HG03135 (cell line): ENCODE measurements around the gene RNASE4.
"Not testable (repeated sequence)": the region's sequence is repeated elsewhere in the genome, so short reads cannot be mapped to it uniquely, and the experiment has no call there.

Source experiments
- ATAC-seq: cut with Tn5 transposase; IDR thresholded peaks from one replicate; pipeline ENCODE4 v1.9.1; 2021; ENCODE audit warnings: mild to moderate bottlenecking, moderate library complexity; ENCODE audit not compliant: unreplicated experiment

Gene RNASE4

GRCh38 chr14:20697273-20698017, 13.1 kb downstream of the RNASE4 start:
- no peak for ATAC-seq

GRCh38 chr14:20698018-20698329, 13.6 kb downstream of the RNASE4 start:
- no peak for ATAC-seq

GRCh38 chr14:20698934-20699333, 14.6 kb downstream of the RNASE4 start:
- ATAC-seq = no peak

GRCh38 chr14:20699931-20700330, 15.6 kb downstream of the RNASE4 start:
- ATAC-seq = no peak

- not testable (repeated sequence) for ATAC-seq
Measured at GRCh38 chr14:20700965-20701364, 16.6 kb downstream of the RNASE4 start.

- ATAC-seq = no peak
Measured at GRCh38 chr14:20706657-20707355, 22.4 kb downstream of the RNASE4 start.

GRCh38 chr14:20707622-20708021, 23.3 kb downstream of the RNASE4 start:
- ATAC-seq = no peak

- no peak for ATAC-seq
Measured at GRCh38 chr14:20711261-20711660, 26.9 kb downstream of the RNASE4 start.

GRCh38 chr14:20711685-20712084, 27.3 kb downstream of the RNASE4 start:
- ATAC-seq = no peak

GRCh38 chr14:20712904-20713303, 28.5 kb downstream of the RNASE4 start:
- ATAC-seq = no peak

- ATAC-seq = no peak
Measured at GRCh38 chr14:20714593-20715250, 30.4 kb downstream of the RNASE4 start.

- no peak for ATAC-seq
Measured at GRCh38 chr14:20719777-20720176, 35.4 kb downstream of the RNASE4 start.

GRCh38 chr14:20720741-20721140, 36.4 kb downstream of the RNASE4 start:
- ATAC-seq = no peak

GRCh38 chr14:20722016-20722415, 37.7 kb downstream of the RNASE4 start:
- no peak for ATAC-seq

- no peak for ATAC-seq
Measured at GRCh38 chr14:20723488-20723887, 39.1 kb downstream of the RNASE4 start.

- ATAC-seq = not testable (repeated sequence)
Measured at GRCh38 chr14:20726121-20726520, 41.8 kb downstream of the RNASE4 start.

GRCh38 chr14:20726531-20726930, 42.2 kb downstream of the RNASE4 start:
- no peak for ATAC-seq

GRCh38 chr14:20730891-20731290, 46.5 kb downstream of the RNASE4 start:
- ATAC-seq = no peak

GRCh38 chr14:20732477-20732876, 48.1 kb downstream of the RNASE4 start:
- ATAC-seq = no peak

GRCh38 chr14:20732979-20733635, 48.7 kb downstream of the RNASE4 start:
- ATAC-seq = no peak

- ATAC-seq = no peak
Measured at GRCh38 chr14:20733684-20734429, 49.5 kb downstream of the RNASE4 start.
